HG03354 (cell line): Measurements from ENCODE around the gene NTRK3.

Experiments
- ATAC-seq: cut with Tn5 transposase; IDR thresholded peaks from one replicate; pipeline ENCODE4 v1.9.1; 2021; ENCODE audit warnings: mild to moderate bottlenecking; ENCODE audit not compliant: unreplicated experiment, poor library complexity, severe bottlenecking

The NTRK3 gene

GRCh38 chr15:88017753-88018152 is 238.8 kb downstream of the NTRK3 start:
- ATAC-seq: no peak

- ATAC-seq: no peak
These were observed 240.1 kb downstream of the NTRK3 start for GRCh38 chr15:88016406-88016805.

- no peak for ATAC-seq
These were observed 241.2 kb downstream of the NTRK3 start for GRCh38 chr15:88015228-88015860.

- no peak for ATAC-seq
These were observed 241.9 kb downstream of the NTRK3 start for GRCh38 chr15:88014454-88015160.

- ATAC-seq: no peak
These were observed 243.4 kb downstream of the NTRK3 start for GRCh38 chr15:88013111-88013510.

GRCh38 chr15:88012688-88013087 is 243.9 kb downstream of the NTRK3 start:
- no peak for ATAC-seq

GRCh38 chr15:88012233-88012632 is 244.3 kb downstream of the NTRK3 start:
- ATAC-seq: no peak

GRCh38 chr15:88011533-88011932 is 245.0 kb downstream of the NTRK3 start:
- no peak for ATAC-seq

GRCh38 chr15:88006146-88006545 is 250.4 kb downstream of the NTRK3 start:
- no peak for ATAC-seq

GRCh38 chr15:88004399-88004798 is 252.1 kb downstream of the NTRK3 start:
- no peak for ATAC-seq

GRCh38 chr15:88003541-88004327 is 252.8 kb downstream of the NTRK3 start:
- no peak for ATAC-seq

GRCh38 chr15:88002706-88003105 is 253.8 kb downstream of the NTRK3 start:
- ATAC-seq: no peak

GRCh38 chr15:87998630-87999029 is 257.9 kb downstream of the NTRK3 start:
- no peak for ATAC-seq

GRCh38 chr15:87986776-87987175 is 269.8 kb downstream of the NTRK3 start:
- ATAC-seq: no peak

- ATAC-seq: no peak
These were observed 271.1 kb downstream of the NTRK3 start for GRCh38 chr15:87985451-87985850.

GRCh38 chr15:87981969-87982368 is 274.6 kb downstream of the NTRK3 start:
- no peak for ATAC-seq

- ATAC-seq: no peak
These were observed 278.6 kb downstream of the NTRK3 start for GRCh38 chr15:87977907-87978306.

- ATAC-seq: no peak
These were observed 280.0 kb downstream of the NTRK3 start for GRCh38 chr15:87976552-87976951.

GRCh38 chr15:87973501-87974215 is 282.9 kb downstream of the NTRK3 start:
- no peak for ATAC-seq

GRCh38 chr15:87971076-87971475 is 285.5 kb downstream of the NTRK3 start:
- ATAC-seq: no peak
